Breast epithelium (tissue), 3 donors: Measurements from ENCODE around the gene MIGA1.
"Not testable (repeated sequence)": the region's sequence is repeated elsewhere in the genome, so short reads cannot be mapped to it uniquely, and the experiment has no call there.

Experiments
- POLR2AphosphoS5 ChIP-seq, 3 donors: sonication (generic); formaldehyde crosslinking; IDR thresholded peaks; one replicate each; pipeline ENCODE4 v1.6.1; 2017; ENCODE audit warnings: antibody characterized with exemption in 3 of 3
- TF ChIP-seq, protein P1 (sequence below), 3 donors: fragments of 450-650 bp; IDR thresholded peaks; one replicate each; pipeline ENCODE4 v1.5.1; 2016 to 2017; ENCODE audit warnings: antibody characterized with exemption in 3 of 3, mild to moderate bottlenecking in 3 of 3, moderate library complexity in 3 of 3

DNA sequence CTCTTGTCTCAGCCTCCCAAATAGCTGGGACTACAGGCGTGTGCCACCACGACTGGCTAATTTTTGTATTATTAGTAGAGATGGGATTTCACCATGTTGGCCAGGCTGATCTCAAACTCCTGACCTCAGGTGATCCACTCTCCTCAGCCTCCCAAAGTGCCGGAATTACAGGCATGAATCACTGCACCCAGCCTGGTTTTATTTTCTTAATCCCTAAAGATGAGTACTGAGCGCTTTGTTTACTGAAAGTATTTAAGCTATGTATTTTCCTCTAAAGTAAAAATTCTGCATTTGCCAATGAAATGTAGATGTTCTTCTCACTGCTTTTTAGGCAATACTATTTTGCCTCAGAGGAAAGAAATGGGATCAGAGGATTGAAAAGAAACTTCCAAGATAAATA lies 30.0 kb upstream of the MIGA1 start:
- TF ChIP-seq, protein P1, sequence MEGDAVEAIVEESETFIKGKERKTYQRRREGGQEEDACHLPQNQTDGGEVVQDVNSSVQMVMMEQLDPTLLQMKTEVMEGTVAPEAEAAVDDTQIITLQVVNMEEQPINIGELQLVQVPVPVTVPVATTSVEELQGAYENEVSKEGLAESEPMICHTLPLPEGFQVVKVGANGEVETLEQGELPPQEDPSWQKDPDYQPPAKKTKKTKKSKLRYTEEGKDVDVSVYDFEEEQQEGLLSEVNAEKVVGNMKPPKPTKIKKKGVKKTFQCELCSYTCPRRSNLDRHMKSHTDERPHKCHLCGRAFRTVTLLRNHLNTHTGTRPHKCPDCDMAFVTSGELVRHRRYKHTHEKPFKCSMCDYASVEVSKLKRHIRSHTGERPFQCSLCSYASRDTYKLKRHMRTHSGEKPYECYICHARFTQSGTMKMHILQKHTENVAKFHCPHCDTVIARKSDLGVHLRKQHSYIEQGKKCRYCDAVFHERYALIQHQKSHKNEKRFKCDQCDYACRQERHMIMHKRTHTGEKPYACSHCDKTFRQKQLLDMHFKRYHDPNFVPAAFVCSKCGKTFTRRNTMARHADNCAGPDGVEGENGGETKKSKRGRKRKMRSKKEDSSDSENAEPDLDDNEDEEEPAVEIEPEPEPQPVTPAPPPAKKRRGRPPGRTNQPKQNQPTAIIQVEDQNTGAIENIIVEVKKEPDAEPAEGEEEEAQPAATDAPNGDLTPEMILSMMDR (IDR thresholded peaks at IDR 0.05) = not testable (repeated sequence)
- TF ChIP-seq POLR2AphosphoS5 (IDR thresholded peaks at IDR 0.05) = not testable (repeated sequence)
